SK-N-SH treated with all-trans-retinoic acid at 6 μM for 48 hours (cell line): ENCODE measurements around the gene CSGALNACT2.

ENCODE experiments used
- ATAC-seq: fragments of 200-7000 bp; cut with Tn5 transposase; 3 replicates; pipeline ENCODE4 v1.9.1; 2020; ENCODE audit warnings: mild to moderate bottlenecking, moderate library complexity
- ARNTL ChIP-seq: fragments of 450-650 bp; formaldehyde crosslinking; IDR thresholded peaks from 2 replicates; pipeline ENCODE4 v1.5.0; 2020; ENCODE audit warnings: low read depth, mild to moderate bottlenecking, moderate library complexity, borderline replicate concordance
- BACH2 ChIP-seq: fragments of 250-450 bp; sonication (Bioruptor Pico); IDR thresholded peaks from 2 replicates; pipeline ENCODE4 v1.9.0; 2021; ENCODE audit warnings: mild to moderate bottlenecking, borderline replicate concordance
- CSDC2 ChIP-seq: fragments of 250-450 bp; sonication (Bioruptor Pico); IDR thresholded peaks from 2 replicates; pipeline ENCODE4 v1.5.0; 2020; ENCODE audit warnings: mild to moderate bottlenecking, moderate library complexity
- ESRRG ChIP-seq: fragments of 250-450 bp; sonication (Bioruptor Pico); IDR thresholded peaks from 2 replicates; pipeline ENCODE4 v1.6.1; 2021; ENCODE audit warnings: mild to moderate bottlenecking
- GLIS3 ChIP-seq: fragments of 250-450 bp; sonication (Bioruptor Pico); IDR thresholded peaks from 2 replicates; pipeline ENCODE4 v1.5.0; 2020; ENCODE audit warnings: mild to moderate bottlenecking, moderate library complexity
- ISL1 ChIP-seq: fragments of 250-450 bp; sonication (Bioruptor Pico); IDR thresholded peaks from 2 replicates; pipeline ENCODE4 v2.1.2; 2022; ENCODE audit warnings: mild to moderate bottlenecking, moderate library complexity
- OSR1 ChIP-seq: fragments of 250-450 bp; sonication (Bioruptor Pico); IDR thresholded peaks from 2 replicates; pipeline ENCODE4 v1.8.0; 2022; ENCODE audit warnings: moderate library complexity, mild to moderate bottlenecking, inconsistent platforms
- PPARA ChIP-seq: fragments of 250-450 bp; sonication (Bioruptor Pico); IDR thresholded peaks from 2 replicates; pipeline ENCODE4 v1.5.0; 2020; ENCODE audit warnings: mild to moderate bottlenecking, borderline replicate concordance
- RARB ChIP-seq: fragments of 250-450 bp; sonication (Bioruptor Pico); IDR thresholded peaks from 2 replicates; pipeline ENCODE4 v1.8.0; 2021; ENCODE audit warnings: mild to moderate bottlenecking, moderate library complexity
- SNAI2 ChIP-seq: fragments of 250-450 bp; sonication (Bioruptor Pico); IDR thresholded peaks from 2 replicates; pipeline ENCODE4 v1.5.0; 2020; ENCODE audit warnings: mild to moderate bottlenecking, moderate library complexity
- TOX ChIP-seq: fragments of 250-450 bp; sonication (Bioruptor Pico); IDR thresholded peaks from 2 replicates; pipeline ENCODE4 v1.8.0; 2021; ENCODE audit warnings: mild to moderate bottlenecking, moderate library complexity, borderline replicate concordance
- ZC3H10 ChIP-seq: fragments of 250-450 bp; sonication (Bioruptor Pico); IDR thresholded peaks from 2 replicates; pipeline ENCODE4 v1.5.1; 2021; ENCODE audit warnings: mild to moderate bottlenecking, moderate library complexity
- ZFP3 ChIP-seq: fragments of 250-450 bp; sonication (Bioruptor Pico); IDR thresholded peaks from 2 replicates; pipeline ENCODE4 v1.5.0; 2020; ENCODE audit warnings: mild to moderate bottlenecking, moderate library complexity
- ZFP30 ChIP-seq: fragments of 450-650 bp; formaldehyde crosslinking; IDR thresholded peaks from 2 replicates; pipeline ENCODE4 v1.5.0; 2022; ENCODE audit warnings: mild to moderate bottlenecking, moderate library complexity
- ZNF565 ChIP-seq: fragments of 450-650 bp; formaldehyde crosslinking; conservative IDR thresholded peaks from 2 replicates; pipeline ENCODE4 v1.5.0; 2020; ENCODE audit warnings: low read depth, mild to moderate bottlenecking, moderate library complexity
- ZNF70 ChIP-seq: fragments of 450-650 bp; formaldehyde crosslinking; IDR thresholded peaks from 2 replicates; pipeline ENCODE4 v1.5.0; 2020; ENCODE audit warnings: mild to moderate bottlenecking, moderate library complexity
- ZNF8 ChIP-seq: fragments of 450-650 bp; formaldehyde crosslinking; IDR thresholded peaks from 2 replicates; pipeline ENCODE4 v1.5.0; 2020; ENCODE audit warnings: mild to moderate bottlenecking, moderate library complexity
- TF ChIP-seq, protein P1 (sequence below): fragments of 250-450 bp; sonication (Bioruptor Pico); IDR thresholded peaks from 2 replicates; pipeline ENCODE4 v1.8.0; 2020; ENCODE audit warnings: mild to moderate bottlenecking, moderate library complexity, borderline replicate concordance
- TF ChIP-seq, protein P2 (sequence below): fragments of 250-450 bp; sonication (Bioruptor Pico); IDR thresholded peaks from 2 replicates; pipeline ENCODE4 v1.5.0; 2020; ENCODE audit warnings: mild to moderate bottlenecking, moderate library complexity
- TF ChIP-seq, protein P3 (sequence below): fragments of 250-450 bp; sonication (Bioruptor Pico); IDR thresholded peaks from 2 replicates; pipeline ENCODE4 v1.8.0; 2021; ENCODE audit warnings: low read depth, mild to moderate bottlenecking, moderate library complexity, borderline replicate concordance
- TF ChIP-seq, protein P4 (sequence below): fragments of 250-450 bp; sonication (Bioruptor Pico); IDR thresholded peaks from 2 replicates; pipeline ENCODE4 v1.5.1; 2021; ENCODE audit warnings: mild to moderate bottlenecking, moderate library complexity

CSGALNACT2 gene

GRCh38 chr10:43200538-43201390, 62.5 kb downstream of the CSGALNACT2 start:
- TF ChIP-seq ZFP30 (CRISPR knock-in tag) (no peak), PPARA (no peak), RARB (CRISPR knock-in tag) (no peak), OSR1 (CRISPR knock-in tag) (no peak), ZFP3 (CRISPR knock-in tag) (no peak), ESRRG (no peak), BACH2 (no peak), GLIS3 (no peak), SNAI2 (CRISPR knock-in tag) (no peak), ZNF8 (CRISPR knock-in tag) (no peak), ZNF565 (no peak), ARNTL (CRISPR knock-in tag) (no peak)
- TF ChIP-seq, protein P1, sequence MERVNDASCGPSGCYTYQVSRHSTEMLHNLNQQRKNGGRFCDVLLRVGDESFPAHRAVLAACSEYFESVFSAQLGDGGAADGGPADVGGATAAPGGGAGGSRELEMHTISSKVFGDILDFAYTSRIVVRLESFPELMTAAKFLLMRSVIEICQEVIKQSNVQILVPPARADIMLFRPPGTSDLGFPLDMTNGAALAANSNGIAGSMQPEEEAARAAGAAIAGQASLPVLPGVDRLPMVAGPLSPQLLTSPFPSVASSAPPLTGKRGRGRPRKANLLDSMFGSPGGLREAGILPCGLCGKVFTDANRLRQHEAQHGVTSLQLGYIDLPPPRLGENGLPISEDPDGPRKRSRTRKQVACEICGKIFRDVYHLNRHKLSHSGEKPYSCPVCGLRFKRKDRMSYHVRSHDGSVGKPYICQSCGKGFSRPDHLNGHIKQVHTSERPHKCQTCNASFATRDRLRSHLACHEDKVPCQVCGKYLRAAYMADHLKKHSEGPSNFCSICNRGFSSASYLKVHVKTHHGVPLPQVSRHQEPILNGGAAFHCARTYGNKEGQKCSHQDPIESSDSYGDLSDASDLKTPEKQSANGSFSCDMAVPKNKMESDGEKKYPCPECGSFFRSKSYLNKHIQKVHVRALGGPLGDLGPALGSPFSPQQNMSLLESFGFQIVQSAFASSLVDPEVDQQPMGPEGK = no peak
- TF ChIP-seq, protein P2, sequence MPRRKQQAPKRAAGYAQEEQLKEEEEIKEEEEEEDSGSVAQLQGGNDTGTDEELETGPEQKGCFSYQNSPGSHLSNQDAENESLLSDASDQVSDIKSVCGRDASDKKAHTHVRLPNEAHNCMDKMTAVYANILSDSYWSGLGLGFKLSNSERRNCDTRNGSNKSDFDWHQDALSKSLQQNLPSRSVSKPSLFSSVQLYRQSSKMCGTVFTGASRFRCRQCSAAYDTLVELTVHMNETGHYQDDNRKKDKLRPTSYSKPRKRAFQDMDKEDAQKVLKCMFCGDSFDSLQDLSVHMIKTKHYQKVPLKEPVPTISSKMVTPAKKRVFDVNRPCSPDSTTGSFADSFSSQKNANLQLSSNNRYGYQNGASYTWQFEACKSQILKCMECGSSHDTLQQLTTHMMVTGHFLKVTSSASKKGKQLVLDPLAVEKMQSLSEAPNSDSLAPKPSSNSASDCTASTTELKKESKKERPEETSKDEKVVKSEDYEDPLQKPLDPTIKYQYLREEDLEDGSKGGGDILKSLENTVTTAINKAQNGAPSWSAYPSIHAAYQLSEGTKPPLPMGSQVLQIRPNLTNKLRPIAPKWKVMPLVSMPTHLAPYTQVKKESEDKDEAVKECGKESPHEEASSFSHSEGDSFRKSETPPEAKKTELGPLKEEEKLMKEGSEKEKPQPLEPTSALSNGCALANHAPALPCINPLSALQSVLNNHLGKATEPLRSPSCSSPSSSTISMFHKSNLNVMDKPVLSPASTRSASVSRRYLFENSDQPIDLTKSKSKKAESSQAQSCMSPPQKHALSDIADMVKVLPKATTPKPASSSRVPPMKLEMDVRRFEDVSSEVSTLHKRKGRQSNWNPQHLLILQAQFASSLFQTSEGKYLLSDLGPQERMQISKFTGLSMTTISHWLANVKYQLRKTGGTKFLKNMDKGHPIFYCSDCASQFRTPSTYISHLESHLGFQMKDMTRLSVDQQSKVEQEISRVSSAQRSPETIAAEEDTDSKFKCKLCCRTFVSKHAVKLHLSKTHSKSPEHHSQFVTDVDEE (CRISPR knock-in tag) = no peak
- TF ChIP-seq, protein P3, sequence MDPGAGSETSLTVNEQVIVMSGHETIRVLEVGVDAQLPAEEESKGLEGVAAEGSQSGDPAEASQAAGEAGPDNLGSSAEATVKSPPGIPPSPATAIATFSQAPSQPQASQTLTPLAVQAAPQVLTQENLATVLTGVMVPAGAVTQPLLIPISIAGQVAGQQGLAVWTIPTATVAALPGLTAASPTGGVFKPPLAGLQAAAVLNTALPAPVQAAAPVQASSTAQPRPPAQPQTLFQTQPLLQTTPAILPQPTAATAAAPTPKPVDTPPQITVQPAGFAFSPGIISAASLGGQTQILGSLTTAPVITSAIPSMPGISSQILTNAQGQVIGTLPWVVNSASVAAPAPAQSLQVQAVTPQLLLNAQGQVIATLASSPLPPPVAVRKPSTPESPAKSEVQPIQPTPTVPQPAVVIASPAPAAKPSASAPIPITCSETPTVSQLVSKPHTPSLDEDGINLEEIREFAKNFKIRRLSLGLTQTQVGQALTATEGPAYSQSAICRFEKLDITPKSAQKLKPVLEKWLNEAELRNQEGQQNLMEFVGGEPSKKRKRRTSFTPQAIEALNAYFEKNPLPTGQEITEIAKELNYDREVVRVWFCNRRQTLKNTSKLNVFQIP = no peak
- ATAC-seq = no peak

DNA sequence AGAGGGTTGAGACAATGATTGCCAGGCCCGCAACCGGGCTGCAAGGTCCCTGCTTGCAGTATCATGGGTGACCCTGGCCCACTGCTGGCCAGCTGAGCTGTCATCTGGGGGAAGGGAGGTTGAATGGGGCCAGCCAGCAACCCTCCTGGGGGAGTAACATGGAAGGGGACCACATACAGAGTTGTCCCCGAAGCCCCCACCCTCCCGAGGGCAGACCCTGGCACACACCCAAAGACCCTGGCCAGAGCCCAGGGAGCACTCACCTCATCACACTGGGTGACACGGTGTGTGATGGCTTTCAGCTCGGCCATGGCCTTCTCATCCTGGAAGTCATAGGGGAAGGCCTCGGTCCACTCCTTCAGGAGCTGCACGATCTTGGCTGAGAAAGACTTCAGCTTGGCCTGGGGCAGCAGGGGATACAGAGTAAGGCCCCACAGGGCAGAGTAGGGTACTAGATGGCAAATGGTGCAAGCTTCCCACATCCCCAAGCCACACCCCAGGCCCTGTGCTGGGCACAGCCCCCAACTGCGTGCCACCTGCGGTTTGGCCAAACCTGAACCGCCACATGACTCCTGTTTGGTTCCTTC, 63.4 kb downstream of the CSGALNACT2 start:
- ATAC-seq = no peak
- TF ChIP-seq ZNF70 (CRISPR knock-in tag) (no peak), ISL1 (CRISPR knock-in tag) (no peak), GLIS3 (no peak), ZNF565 (no peak), TOX (CRISPR knock-in tag) (no peak), ESRRG (no peak), PPARA (no peak), RARB (CRISPR knock-in tag) (no peak), ARNTL (CRISPR knock-in tag) (no peak), CSDC2 (CRISPR knock-in tag) (no peak), ZC3H10 (no peak), ZNF8 (CRISPR knock-in tag) (no peak)
- TF ChIP-seq, protein P1 = no peak
- TF ChIP-seq, protein P3 = no peak
- TF ChIP-seq, protein P2 (CRISPR knock-in tag) = no peak
- TF ChIP-seq, protein P4, sequence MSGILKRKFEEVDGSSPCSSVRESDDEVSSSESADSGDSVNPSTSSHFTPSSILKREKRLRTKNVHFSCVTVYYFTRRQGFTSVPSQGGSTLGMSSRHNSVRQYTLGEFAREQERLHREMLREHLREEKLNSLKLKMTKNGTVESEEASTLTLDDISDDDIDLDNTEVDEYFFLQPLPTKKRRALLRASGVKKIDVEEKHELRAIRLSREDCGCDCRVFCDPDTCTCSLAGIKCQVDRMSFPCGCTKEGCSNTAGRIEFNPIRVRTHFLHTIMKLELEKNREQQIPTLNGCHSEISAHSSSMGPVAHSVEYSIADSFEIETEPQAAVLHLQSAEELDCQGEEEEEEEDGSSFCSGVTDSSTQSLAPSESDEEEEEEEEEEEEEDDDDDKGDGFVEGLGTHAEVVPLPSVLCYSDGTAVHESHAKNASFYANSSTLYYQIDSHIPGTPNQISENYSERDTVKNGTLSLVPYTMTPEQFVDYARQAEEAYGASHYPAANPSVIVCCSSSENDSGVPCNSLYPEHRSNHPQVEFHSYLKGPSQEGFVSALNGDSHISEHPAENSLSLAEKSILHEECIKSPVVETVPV (CRISPR knock-in tag) = no peak
